GM18519 (cell line): ENCODE measurements around the gene OSBPL10.

ENCODE experiments used
- ATAC-seq: cut with Tn5 transposase; IDR thresholded peaks from one replicate; pipeline ENCODE4 v1.9.1; 2021; ENCODE audit warnings: mild to moderate bottlenecking, moderate library complexity; ENCODE audit not compliant: unreplicated experiment, low FRiP score

Gene OSBPL10

GRCh38 chr3:31828007-31828406 is 153.1 kb downstream of the OSBPL10 start:
- ATAC-seq: no peak

GRCh38 chr3:31823184-31823583 is 157.9 kb downstream of the OSBPL10 start:
- no peak for ATAC-seq

DNA sequence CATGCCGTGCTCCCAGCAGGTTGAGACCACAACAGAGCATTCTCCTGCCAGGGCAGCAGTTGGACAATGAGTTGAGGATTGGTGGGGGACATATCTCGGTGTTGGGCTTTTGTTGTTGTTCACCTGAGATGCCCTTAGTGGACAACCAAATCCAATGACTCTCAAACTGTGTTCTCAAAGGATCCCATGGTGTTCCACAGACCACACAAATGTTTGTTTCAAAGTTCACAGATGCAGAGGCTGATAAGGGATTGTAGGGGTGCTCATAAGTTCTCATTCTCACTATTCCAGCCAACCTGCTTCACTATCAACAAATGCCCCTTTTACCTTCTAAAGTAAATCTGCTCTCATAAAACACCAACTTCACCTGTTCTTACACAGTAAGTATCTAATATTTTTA is 159.9 kb downstream of the OSBPL10 start:
- no peak for ATAC-seq

DNA sequence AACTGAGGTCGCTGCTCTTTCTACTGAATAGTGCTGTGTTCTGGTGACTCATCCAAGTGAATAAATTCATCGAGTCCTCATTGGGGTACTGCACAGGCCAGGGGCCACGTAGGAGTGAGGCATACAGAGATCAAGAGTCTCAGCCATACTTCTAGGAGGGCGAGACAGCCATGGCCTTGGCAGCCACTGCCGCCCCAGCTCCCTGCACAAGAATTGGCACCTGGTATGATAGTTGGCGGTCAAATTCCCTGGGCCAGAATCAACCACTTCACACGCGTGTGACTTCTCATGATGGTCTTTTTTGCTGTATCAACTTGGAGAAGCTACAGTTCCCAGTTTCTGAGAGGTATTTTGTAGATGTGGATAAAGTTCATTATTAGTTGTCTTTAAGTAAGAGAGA is 161.6 kb downstream of the OSBPL10 start:
- ATAC-seq: no peak

GRCh38 chr3:31817411-31817966 is 163.6 kb downstream of the OSBPL10 start:
- ATAC-seq: no peak

- ATAC-seq: no peak
Measured at GRCh38 chr3:31815631-31816440, 165.2 kb downstream of the OSBPL10 start.

DNA sequence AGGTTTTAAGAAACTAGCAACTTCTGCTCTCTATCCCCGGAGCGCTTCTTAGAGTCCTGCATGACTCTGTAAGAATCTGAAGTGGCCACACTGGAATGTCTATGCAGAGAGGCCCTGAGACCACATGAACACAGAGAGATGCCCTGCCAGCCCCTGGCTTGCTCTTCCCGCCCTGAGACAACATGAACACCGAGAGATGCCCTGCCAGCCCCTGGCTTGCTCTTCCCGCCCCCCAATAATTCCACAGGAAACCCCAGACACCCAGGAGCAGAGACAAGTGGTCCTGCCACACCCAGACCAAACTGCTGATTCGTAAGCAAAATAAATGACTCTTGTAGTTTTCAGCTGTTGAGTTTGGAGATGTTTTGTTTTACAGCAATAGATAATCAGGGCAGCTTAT is 166.1 kb downstream of the OSBPL10 start:
- ATAC-seq: no peak

DNA sequence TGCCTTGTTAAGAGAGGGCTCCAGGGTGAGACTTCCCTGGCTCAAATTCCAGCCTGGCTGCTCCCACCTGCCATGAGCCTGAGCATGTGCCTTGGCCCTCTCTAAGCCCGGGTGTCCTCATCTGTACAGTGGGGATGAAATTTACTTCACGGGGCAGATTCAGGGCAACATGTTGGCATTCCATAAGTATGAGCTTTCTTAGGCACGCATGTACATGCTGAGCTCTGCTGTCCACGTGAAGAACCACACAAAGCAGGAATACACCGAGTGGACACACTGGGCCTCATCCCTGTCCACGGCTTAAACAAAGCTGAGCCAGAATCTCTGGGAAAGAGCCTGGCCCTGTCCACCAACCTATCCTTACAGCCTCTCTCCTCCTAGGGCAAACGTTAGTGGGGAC is 167.4 kb downstream of the OSBPL10 start:
- no peak for ATAC-seq

GRCh38 chr3:31813197-31813596 is 167.9 kb downstream of the OSBPL10 start:
- no peak for ATAC-seq

- no peak for ATAC-seq
Measured at GRCh38 chr3:31810991-31811433, 170.1 kb downstream of the OSBPL10 start.

DNA sequence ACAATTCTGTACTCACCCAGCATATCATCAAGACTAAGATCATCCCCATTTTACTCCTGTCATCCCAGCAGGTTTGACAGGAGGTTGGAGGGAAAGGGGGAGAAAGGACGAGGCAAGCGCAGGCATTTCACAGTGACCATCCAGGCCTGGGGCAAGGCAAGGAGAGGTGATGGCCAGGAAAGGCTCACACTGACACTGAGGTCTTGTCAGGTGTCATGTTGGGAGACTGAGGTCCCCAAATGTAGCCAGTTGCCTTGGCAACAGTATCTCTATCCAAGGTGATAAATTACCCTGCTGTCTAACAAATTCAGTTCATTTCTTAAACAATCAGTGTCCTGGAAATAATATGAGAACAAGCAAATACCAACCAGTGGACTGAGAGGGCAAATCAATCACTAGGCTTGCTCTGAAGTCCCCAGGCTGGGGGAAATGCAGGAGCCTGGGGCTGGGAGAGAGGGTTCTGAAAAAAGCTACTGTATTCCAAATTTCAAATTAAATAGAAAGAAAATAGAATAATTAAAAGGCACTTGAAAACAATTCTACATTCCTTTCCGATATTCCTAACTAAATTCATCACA is 172.8 kb downstream of the OSBPL10 start:
- no peak for ATAC-seq

GRCh38 chr3:31804251-31805051 is 176.6 kb downstream of the OSBPL10 start:
- no peak for ATAC-seq

DNA sequence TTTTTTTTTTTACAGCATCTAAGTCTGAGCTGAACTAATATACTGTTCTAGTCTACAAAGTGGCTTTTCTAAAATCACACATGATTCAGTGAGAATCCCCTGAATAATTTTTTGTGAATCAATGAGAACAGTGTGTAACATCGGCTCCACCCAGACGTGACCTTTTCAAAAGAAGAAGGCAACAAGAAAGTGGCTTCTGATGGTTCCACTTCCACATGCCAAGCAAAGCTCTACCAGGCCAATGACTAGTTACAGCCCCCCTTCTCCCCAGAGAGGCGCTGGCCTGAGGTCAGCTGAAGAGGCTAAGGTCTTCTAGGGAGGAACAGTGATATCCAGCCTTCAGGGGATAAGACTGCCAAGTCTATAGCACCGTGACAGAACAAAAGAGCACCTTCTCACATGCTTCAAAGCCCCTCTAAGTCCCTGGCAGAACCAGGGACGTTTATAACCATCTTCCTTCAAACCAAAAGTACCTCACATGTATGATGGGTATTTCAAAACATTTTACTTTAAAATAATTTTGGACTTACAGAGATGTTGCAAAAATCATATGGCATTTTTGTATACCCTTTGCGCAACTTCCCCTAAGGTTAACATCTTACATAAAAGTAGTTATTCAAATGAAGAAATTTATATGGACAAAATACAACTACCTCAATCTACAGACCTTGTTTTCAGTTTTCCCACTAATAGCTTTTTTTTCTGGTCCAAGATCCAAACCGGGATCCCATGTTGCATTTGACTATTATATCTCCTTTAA is 177.9 kb downstream of the OSBPL10 start:
- no peak for ATAC-seq

GRCh38 chr3:31800436-31800835 is 180.6 kb downstream of the OSBPL10 start:
- ATAC-seq: no peak

GRCh38 chr3:31798840-31799239 is 182.2 kb downstream of the OSBPL10 start:
- ATAC-seq: no peak

GRCh38 chr3:31793821-31794220 is 187.2 kb downstream of the OSBPL10 start:
- no peak for ATAC-seq

GRCh38 chr3:31791090-31791430 is 190.0 kb downstream of the OSBPL10 start:
- ATAC-seq: no peak

GRCh38 chr3:31790193-31791089 is 190.6 kb downstream of the OSBPL10 start:
- no peak for ATAC-seq

DNA sequence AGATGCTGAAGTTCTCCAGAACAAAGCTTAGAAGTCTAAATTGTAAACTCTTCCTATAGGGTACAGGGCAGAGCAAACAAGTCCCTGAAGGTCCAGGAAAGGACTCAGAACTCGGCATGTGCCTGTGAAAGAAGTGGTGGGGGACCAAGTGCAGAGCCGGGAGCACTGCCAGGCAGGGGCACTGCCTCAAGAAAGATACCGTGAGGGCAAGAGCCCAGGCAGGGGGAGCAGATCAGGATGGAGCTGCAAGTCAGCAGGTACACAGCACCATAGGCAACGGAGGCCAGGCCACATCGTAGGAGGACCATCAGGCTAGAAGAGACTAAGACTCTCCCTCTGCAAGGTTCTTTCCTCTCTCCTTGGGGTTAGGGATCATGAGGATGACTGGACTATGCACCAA is 191.6 kb downstream of the OSBPL10 start:
- no peak for ATAC-seq
